Measurements from ENCODE around the gene IFI6. TPM values are rescaled to one million over a fixed set of nuclear protein-coding genes. Genes with fewer than 3 reads are reported as not detected.

Gene IFI6
- total RNA-seq, 4 donors from 2014 or later: 28.4 to 420 (median 77.5) TPM

GRCh38 chr1:27660300-27660835, 11.6 kb downstream of the IFI6 start:
- TF ChIP-seq, protein P1, sequence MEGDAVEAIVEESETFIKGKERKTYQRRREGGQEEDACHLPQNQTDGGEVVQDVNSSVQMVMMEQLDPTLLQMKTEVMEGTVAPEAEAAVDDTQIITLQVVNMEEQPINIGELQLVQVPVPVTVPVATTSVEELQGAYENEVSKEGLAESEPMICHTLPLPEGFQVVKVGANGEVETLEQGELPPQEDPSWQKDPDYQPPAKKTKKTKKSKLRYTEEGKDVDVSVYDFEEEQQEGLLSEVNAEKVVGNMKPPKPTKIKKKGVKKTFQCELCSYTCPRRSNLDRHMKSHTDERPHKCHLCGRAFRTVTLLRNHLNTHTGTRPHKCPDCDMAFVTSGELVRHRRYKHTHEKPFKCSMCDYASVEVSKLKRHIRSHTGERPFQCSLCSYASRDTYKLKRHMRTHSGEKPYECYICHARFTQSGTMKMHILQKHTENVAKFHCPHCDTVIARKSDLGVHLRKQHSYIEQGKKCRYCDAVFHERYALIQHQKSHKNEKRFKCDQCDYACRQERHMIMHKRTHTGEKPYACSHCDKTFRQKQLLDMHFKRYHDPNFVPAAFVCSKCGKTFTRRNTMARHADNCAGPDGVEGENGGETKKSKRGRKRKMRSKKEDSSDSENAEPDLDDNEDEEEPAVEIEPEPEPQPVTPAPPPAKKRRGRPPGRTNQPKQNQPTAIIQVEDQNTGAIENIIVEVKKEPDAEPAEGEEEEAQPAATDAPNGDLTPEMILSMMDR (IDR thresholded peaks at IDR 0.05; ENCODE audit: low read depth): no peak

DNA sequence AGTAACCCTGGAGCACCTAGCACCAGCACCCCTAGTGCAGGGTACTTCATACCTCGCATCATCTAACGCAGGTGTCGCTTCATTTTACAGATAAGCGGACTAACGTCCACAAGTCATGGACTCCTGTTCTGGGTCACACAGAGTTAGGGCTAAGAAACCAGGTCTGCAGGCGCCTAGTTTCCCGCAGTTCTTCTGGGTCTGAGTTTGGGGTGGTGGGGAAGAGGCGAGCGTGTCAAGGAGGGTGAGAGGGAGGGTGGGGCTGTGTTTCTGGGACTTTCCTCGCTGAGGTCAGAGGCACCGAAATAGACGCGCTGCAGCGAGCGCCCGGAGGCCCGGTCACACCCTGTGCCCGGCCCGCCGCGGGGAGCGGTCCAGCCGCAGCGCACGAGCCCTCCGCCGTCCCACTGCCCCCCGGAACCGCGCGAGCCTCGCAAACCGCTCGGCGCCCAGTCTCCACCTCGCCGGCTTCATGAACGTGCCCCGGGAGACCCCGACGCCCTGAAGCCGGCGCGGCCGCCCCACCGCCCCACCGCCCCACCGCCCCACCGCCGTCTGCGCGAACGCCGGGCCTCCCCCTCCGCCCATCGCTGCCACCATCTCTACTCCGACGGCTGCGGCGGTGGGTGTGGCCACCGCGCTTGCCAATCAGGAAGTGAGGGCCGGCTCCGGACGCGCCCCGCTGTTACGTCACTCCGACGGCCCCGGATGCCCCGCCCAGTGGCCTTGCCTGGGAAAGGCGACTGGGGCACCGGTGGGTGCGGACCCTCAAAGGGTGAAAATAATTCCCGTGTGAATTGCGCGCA, 12.3 kb downstream of the IFI6 start:
- TF ChIP-seq, protein P1 (IDR thresholded peaks at IDR 0.05; ENCODE audit: low read depth): no peak

- TF ChIP-seq, protein P1 (IDR thresholded peaks at IDR 0.05; ENCODE audit: low read depth): no peak
Measured at GRCh38 chr1:27658951-27659496, 13.0 kb downstream of the IFI6 start.

GRCh38 chr1:27656157-27656893, 15.7 kb downstream of the IFI6 start:
- TF ChIP-seq, protein P1 (IDR thresholded peaks at IDR 0.05; ENCODE audit: low read depth): no peak

DNA sequence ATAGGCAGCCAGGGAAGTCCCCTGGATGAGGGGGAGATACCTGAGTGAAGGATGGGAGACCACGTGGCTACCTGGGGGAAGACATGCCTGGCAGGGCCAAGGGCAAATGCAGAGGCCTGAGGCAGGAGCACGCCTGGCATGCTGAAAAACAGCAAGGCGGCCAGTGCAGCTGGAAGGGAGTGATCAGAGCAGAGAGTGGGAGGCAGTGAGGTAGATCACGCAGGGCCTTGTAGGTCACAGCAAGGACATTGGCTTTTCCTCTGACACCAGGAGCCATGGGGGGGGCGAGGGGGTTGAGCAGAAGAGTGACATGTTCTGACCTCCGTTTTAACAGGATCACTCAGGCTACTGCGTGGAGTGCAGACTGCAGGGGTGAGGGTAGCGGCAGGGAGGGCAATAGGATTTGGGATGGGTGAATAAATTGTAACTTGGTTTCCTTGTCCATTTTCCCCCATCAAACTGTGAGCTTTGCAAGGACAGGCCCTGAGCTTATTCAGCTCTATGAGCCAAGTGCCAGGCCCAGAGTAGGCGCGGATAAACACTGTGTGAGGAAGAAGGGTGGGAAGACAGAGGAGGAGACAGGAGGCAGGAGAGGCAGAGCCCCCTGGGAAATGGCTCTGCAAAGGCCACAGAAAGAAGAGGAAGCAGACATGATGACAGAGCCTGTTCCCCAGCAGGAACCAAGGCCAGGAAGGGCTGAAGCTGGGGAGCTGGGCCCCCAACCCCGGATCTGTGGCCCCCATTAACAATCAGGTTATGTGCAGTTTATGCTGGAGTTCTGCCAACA, 16.6 kb downstream of the IFI6 start:
- TF ChIP-seq, protein P1 (IDR thresholded peaks at IDR 0.05; ENCODE audit: low read depth): no peak

GRCh38 chr1:27652111-27652864, 19.7 kb downstream of the IFI6 start:
- TF ChIP-seq, protein P1 (IDR thresholded peaks at IDR 0.05; ENCODE audit: low read depth): no peak

Measured in subcutaneous adipose tissue (tissue), 4 donors.